ENCODE measurements around the gene CDCA5. TPM values are rescaled to one million over a fixed set of nuclear protein-coding genes. Genes with fewer than 3 reads are reported as not detected.

Gene CDCA5
- total RNA-seq, 1 donor from 2014 or later: 25.9 TPM

DNA sequence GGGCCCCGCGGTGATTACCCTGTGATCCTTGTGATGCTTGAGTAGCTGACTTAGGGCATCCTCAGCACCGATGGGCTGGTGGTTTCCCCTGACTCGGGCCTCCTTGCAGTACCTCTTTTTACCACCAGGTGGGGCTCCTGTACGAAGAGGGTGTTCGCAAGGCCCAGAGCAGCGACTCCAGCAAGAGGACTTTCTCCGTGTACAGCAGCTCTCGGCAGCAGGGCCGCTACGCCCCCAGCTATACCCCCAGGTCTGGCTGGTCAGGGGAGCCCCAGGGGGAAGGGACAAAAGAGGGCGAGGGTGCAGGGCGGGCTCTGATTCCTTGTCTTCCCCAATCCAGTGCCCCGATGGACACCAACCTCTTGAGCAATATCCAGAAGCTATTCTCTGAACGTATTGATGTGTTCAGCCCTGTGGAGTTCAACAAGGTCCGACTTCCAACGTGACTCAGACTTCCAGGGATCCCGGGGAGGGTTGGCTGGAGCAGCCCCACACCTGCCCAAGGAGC is 26.6 kb upstream of the CDCA5 start:
- no peak overlapping the region for H3K27ac Mint-ChIP-seq
- peak; percentile 89 for TF ChIP-seq CTCF (IDR thresholded peaks at IDR 0.05; ENCODE audit: unreplicated experiment)
- H3K27me3 Mint-ChIP-seq: no peaks in the 10 kb centered on the region
- H3K4me1 Mint-ChIP-seq (ENCODE audit: low read depth): peaks cover 9% of the 10 kb centered on the region
- DNase-seq (ENCODE audit: low spot score, unreplicated experiment): peak; percentile 92
- H3K9me3 Mint-ChIP-seq (ENCODE audit: low read depth): no peaks in the 10 kb centered on the region
- H3K36me3 Mint-ChIP-seq (ENCODE audit: insufficient read depth): peaks cover 1% of the 10 kb centered on the region
- no peak overlapping the region for H3K4me3 Mint-ChIP-seq (ENCODE audit: low read depth)

- H3K4me1 Mint-ChIP-seq (ENCODE audit: low read depth): peaks cover 9% of the 10 kb centered on the region
- no peaks in the 10 kb centered on the region for H3K27me3 Mint-ChIP-seq
- no peak for TF ChIP-seq CTCF (IDR thresholded peaks at IDR 0.05; ENCODE audit: unreplicated experiment)
- H3K9me3 Mint-ChIP-seq (ENCODE audit: low read depth): no peaks in the 10 kb centered on the region
- peaks cover 2% of the 10 kb centered on the region for H3K36me3 Mint-ChIP-seq (ENCODE audit: insufficient read depth)
- DNase-seq (ENCODE audit: low spot score, unreplicated experiment): no peak
- no peak overlapping the region for H3K27ac Mint-ChIP-seq
- H3K4me3 Mint-ChIP-seq (ENCODE audit: low read depth): no peak overlapping the region
Measured at GRCh38 chr11:65109231-65110198, 25.7 kb upstream of the CDCA5 start.

GRCh38 chr11:65108469-65109123 is 24.8 kb upstream of the CDCA5 start:
- TF ChIP-seq CTCF (IDR thresholded peaks at IDR 0.05; ENCODE audit: unreplicated experiment): no peak
- Mint-ChIP-seq H3K4me1 (ENCODE audit: low read depth) (peaks cover 8% of the 10 kb centered on the region), H3K36me3 (ENCODE audit: insufficient read depth) (peaks cover 2% of the 10 kb centered on the region), H3K4me3 (ENCODE audit: low read depth) (no peak overlapping the region), H3K27ac (no peak overlapping the region), H3K27me3 (no peaks in the 10 kb centered on the region), H3K9me3 (ENCODE audit: low read depth) (no peaks in the 10 kb centered on the region)
- no peak for DNase-seq (ENCODE audit: low spot score, unreplicated experiment)

- H3K4me3 Mint-ChIP-seq (ENCODE audit: low read depth): no peak overlapping the region
- H3K9me3 Mint-ChIP-seq (ENCODE audit: low read depth): no peaks in the 10 kb centered on the region
- H3K36me3 Mint-ChIP-seq (ENCODE audit: insufficient read depth): peaks cover 2% of the 10 kb centered on the region
- no peaks in the 10 kb centered on the region for H3K27me3 Mint-ChIP-seq
- H3K27ac Mint-ChIP-seq: no peak overlapping the region
- no peak for TF ChIP-seq CTCF (IDR thresholded peaks at IDR 0.05; ENCODE audit: unreplicated experiment)
- peaks cover 2% of the 10 kb centered on the region for H3K4me1 Mint-ChIP-seq (ENCODE audit: low read depth)
- no peak for DNase-seq (ENCODE audit: low spot score, unreplicated experiment)
Measured at GRCh38 chr11:65107751-65108468, 24.1 kb upstream of the CDCA5 start.

GRCh38 chr11:65107078-65107477 is 23.2 kb upstream of the CDCA5 start:
- no peak for TF ChIP-seq CTCF (IDR thresholded peaks at IDR 0.05; ENCODE audit: unreplicated experiment)
- Mint-ChIP-seq H3K36me3 (ENCODE audit: insufficient read depth) (peaks cover 2% of the 10 kb centered on the region), H3K4me1 (ENCODE audit: low read depth) (peaks cover 1% of the 10 kb centered on the region), H3K9me3 (ENCODE audit: low read depth) (no peaks in the 10 kb centered on the region), H3K27me3 (no peaks in the 10 kb centered on the region), H3K27ac (no peak overlapping the region), H3K4me3 (ENCODE audit: low read depth) (no peak overlapping the region)
- DNase-seq (ENCODE audit: low spot score, unreplicated experiment): no peak
